Measurements from ENCODE around the gene DCST2. TPM values are rescaled to one million over a fixed set of nuclear protein-coding genes. Genes with fewer than 3 reads are reported as not detected.
A peak's percentile ranks its signal among the peaks of the same experiment; 100 is the strongest.

DCST2 gene
- polyA plus RNA-seq, 2 of the 4 experiments (the other 2 are of a cell fraction), result 0.23 to 1.0 TPM

DNA sequence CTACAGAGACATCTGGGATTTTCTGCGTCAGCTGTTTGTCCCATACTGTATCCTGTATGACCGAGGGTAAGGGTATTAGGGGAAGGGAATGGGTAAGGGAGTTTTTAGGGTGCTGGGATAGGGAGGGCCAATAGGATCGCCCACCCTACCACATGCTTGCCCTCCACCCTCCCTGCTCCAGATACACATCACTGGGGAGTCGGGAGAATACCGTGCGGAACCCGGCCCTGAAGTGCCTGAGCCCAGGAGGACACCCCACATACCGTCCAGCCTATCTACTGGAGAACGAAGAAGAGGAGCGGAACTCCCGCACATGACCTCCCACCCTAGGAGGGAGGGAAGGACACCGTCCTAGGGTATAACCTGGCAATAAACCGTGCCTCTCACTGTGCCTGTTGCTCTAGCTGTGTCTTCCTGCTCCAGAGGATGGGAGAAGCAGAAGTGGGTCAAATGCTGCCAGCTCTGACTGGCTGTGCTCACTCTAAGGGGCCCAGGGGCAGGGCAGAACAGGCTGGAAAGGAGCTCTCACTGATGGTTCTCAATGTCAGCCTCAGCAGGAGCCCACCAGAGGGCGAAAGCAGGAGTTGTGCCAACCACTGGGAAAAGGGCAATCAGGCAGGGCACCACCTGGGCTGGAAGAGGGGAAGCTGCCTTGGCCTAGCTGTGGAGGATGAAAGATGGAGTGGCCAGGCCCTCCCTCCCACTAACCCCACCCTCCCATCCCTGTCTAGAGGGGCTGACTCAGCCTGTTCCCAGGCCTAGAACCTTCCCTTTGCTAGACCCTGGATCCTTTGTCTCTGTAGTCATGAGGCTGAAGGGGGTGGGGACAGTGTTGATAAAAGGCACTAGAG, 40.6 kb downstream of the DCST2 start:
- TF ChIP-seq FOSB (CRISPR knock-in tag; IDR thresholded peaks at IDR 0.05) (no peak), RAD21 (conservative IDR thresholded peaks at IDR 0.05 in 1 of 2, IDR thresholded peaks at IDR 0.05 in 1 of 2) (peak in 1 of 2 experiments; percentile 30; a peak in 2 of 5 replicates), EP300 (IDR thresholded peaks at IDR 0.05) (no peak), RARB (CRISPR knock-in tag; IDR thresholded peaks at IDR 0.05) (no peak), RFX5 (IDR thresholded peaks at IDR 0.05) (no peak), ZC3H11A (IDR thresholded peaks at IDR 0.05) (no peak), CTCF (IDR thresholded peaks at IDR 0.05) (peak; percentile 29), PHF8 (IDR thresholded peaks at IDR 0.05; ENCODE audit: borderline replicate concordance, low read depth) (no peak), SMC3 (IDR thresholded peaks at IDR 0.05) (peak; percentile 41; the same call in 1 of the 3 replicates), FOXS1 (CRISPR knock-in tag; IDR thresholded peaks at IDR 0.05) (no peak), POLR2A (IDR thresholded peaks at IDR 0.05; ENCODE audit: low read length) (no peak)
- TF ChIP-seq, protein P1, sequence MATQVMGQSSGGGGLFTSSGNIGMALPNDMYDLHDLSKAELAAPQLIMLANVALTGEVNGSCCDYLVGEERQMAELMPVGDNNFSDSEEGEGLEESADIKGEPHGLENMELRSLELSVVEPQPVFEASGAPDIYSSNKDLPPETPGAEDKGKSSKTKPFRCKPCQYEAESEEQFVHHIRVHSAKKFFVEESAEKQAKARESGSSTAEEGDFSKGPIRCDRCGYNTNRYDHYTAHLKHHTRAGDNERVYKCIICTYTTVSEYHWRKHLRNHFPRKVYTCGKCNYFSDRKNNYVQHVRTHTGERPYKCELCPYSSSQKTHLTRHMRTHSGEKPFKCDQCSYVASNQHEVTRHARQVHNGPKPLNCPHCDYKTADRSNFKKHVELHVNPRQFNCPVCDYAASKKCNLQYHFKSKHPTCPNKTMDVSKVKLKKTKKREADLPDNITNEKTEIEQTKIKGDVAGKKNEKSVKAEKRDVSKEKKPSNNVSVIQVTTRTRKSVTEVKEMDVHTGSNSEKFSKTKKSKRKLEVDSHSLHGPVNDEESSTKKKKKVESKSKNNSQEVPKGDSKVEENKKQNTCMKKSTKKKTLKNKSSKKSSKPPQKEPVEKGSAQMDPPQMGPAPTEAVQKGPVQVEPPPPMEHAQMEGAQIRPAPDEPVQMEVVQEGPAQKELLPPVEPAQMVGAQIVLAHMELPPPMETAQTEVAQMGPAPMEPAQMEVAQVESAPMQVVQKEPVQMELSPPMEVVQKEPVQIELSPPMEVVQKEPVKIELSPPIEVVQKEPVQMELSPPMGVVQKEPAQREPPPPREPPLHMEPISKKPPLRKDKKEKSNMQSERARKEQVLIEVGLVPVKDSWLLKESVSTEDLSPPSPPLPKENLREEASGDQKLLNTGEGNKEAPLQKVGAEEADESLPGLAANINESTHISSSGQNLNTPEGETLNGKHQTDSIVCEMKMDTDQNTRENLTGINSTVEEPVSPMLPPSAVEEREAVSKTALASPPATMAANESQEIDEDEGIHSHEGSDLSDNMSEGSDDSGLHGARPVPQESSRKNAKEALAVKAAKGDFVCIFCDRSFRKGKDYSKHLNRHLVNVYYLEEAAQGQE (IDR thresholded peaks at IDR 0.05), result no peak
- peak; percentile 70 to 75 for ATAC-seq
- peaks cover 29% of the 10 kb centered on the region for H3K4me1 ChIP-seq
- peak in 1 of 2 experiments; percentile 63 for DNase-seq (ENCODE audit: low read depth in 1 of 2, low spot score in 1 of 2)
- no peak overlapping the region for H3K4me3 ChIP-seq
- ChIA-PET CTCF (no interaction called here), POLR2A (interaction anchor here (0.6 to 6.0 kb wide), 6 partner anchors 8 to 60 kb away, joined by 3 to 91 read pairs (median 6); partner anchors contain the start of genes CKS1B, FLAD1, PBXIP1 and SHC1)
- H3K4me2 ChIP-seq, result no peak overlapping the region
- WGBS (ENCODE audit: missing lambda C conversion rate), result 85% methylated on average over 14 of the region's 14 CpGs
- H3K27ac ChIP-seq, result peak overlapping the region; percentile 16 to 63; a peak in 4 of 6 replicates
- FAIRE-seq, result no peak
- H3K9me3 ChIP-seq, result no peaks in the 10 kb centered on the region

- 96% methylated on average over 6 of the region's 8 CpGs for WGBS (ENCODE audit: missing lambda C conversion rate)
- CTCF ChIA-PET, result no interaction called here
- TF ChIP-seq JUN (IDR thresholded peaks at IDR 0.05), result no peak
- no peak for TF ChIP-seq ESRRA (IDR thresholded peaks at IDR 0.05; ENCODE audit: borderline replicate concordance, low read length)
- no peak for TF ChIP-seq POLR2AphosphoS2 (conservative IDR thresholded peaks at IDR 0.05; ENCODE audit: low read length)
- TF ChIP-seq NPAS2 (CRISPR knock-in tag; IDR thresholded peaks at IDR 0.05; ENCODE audit: borderline replicate concordance), result no peak
- TF ChIP-seq CTCF (IDR thresholded peaks at IDR 0.05), result no peak
- no peak for TF ChIP-seq SMC3 (IDR thresholded peaks at IDR 0.05)
- TF ChIP-seq, protein P2, sequence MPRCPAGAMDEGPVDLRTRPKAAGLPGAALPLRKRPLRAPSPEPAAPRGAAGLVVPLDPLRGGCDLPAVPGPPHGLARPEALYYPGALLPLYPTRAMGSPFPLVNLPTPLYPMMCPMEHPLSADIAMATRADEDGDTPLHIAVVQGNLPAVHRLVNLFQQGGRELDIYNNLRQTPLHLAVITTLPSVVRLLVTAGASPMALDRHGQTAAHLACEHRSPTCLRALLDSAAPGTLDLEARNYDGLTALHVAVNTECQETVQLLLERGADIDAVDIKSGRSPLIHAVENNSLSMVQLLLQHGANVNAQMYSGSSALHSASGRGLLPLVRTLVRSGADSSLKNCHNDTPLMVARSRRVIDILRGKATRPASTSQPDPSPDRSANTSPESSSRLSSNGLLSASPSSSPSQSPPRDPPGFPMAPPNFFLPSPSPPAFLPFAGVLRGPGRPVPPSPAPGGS (IDR thresholded peaks at IDR 0.05), result no peak
- no peak for TF ChIP-seq CHD4 (IDR thresholded peaks at IDR 0.05; ENCODE audit: borderline replicate concordance)
- TF ChIP-seq, protein P1 (IDR thresholded peaks at IDR 0.05), result no peak
- TF ChIP-seq MAZ (IDR thresholded peaks at IDR 0.05; ENCODE audit: borderline replicate concordance, low read depth, low read length), result no peak
- TF ChIP-seq KDM5A (IDR thresholded peaks at IDR 0.05), result no peak
- no peak for TF ChIP-seq RARB (CRISPR knock-in tag; IDR thresholded peaks at IDR 0.05)
- no peak for TF ChIP-seq CEBPB (IDR thresholded peaks at IDR 0.05)
- TF ChIP-seq TP53 (CRISPR knock-in tag; IDR thresholded peaks at IDR 0.05), result no peak
Observed at GRCh38 chr1:154990276-154990675, 43.3 kb downstream of the DCST2 start.

More at GRCh38 chr1:154990276-154990675, 43.3 kb downstream of the DCST2 start:
- FAIRE-seq (no peak), ATAC-seq (no peak), DNase-seq (ENCODE audit: low read depth in 1 of 2, low spot score in 1 of 2) (no peak)
- H3K9me3 ChIP-seq, result no peaks in the 10 kb centered on the region
- no peak overlapping the region for H3K4me3 ChIP-seq
- POLR2A ChIA-PET, result interaction anchor here (0.8 kb wide), 1 partner anchor 12 kb away, joined by 5 read pairs; the partner anchor contains the start of gene ZBTB7B
- H3K27ac ChIP-seq, result no peak overlapping the region
- peaks cover 28% of the 10 kb centered on the region; the same call in 2 of the 3 replicates for H3K4me1 ChIP-seq
- no peak overlapping the region for H3K4me2 ChIP-seq

Data from A549 (cell line).